K562 (cell line): ENCODE results near the gene HNRNPF. TPM values are rescaled to one million over a fixed set of nuclear protein-coding genes. Genes with fewer than 3 reads are reported as not detected.

Source experiments
- ATF7 ChIP-seq: fragments of 450-650 bp; IDR thresholded peaks from 2 replicates; pipeline ENCODE4 v1.7.1; 2014; ENCODE audit warnings: mild to moderate bottlenecking, moderate library complexity
- CBFA2T3 ChIP-seq: fragments of 450-650 bp; IDR thresholded peaks from 2 replicates; pipeline ENCODE4 v1.6.1; 2017
- CHD2 ChIP-seq: IDR thresholded peaks from 2 replicates; pipeline ENCODE4 v1.6.1; 2011; ENCODE audit warnings: low read depth, low read length
- CREB5 ChIP-seq: fragments of 250-450 bp; sonication (Bioruptor Pico); IDR thresholded peaks from 2 replicates; pipeline ENCODE4 v1.5.0; 2020; ENCODE audit warnings: mild to moderate bottlenecking
- CSDE1 ChIP-seq, 2 experiments: fragments of 450-650 bp; IDR thresholded peaks; 2 replicates each; pipeline ENCODE4 v1.6.1; 2016; ENCODE audit warnings: mild to moderate bottlenecking in 1 of 2
- DEAF1 ChIP-seq: fragments of 450-650 bp; formaldehyde crosslinking; IDR thresholded peaks from 2 replicates; pipeline ENCODE4 v1.4.0; 2020; ENCODE audit warnings: mild to moderate bottlenecking, moderate library complexity
- EGR1 ChIP-seq: fragments of 450-650 bp; conservative IDR thresholded peaks from 2 replicates; pipeline ENCODE4 v1.6.1; 2017; ENCODE audit warnings: mild to moderate bottlenecking
- ERF ChIP-seq: fragments of 450-650 bp; formaldehyde crosslinking; IDR thresholded peaks from 2 replicates; pipeline ENCODE4 v1.4.0; 2020; ENCODE audit warnings: mild to moderate bottlenecking, mixed read lengths
- FOXJ3 ChIP-seq: sonication (generic); formaldehyde crosslinking; IDR thresholded peaks from 2 replicates; pipeline ENCODE4 v1.4.0; 2020; ENCODE audit warnings: mild to moderate bottlenecking, missing genetic modification reagents
- FOXP4 ChIP-seq: sonication (generic); formaldehyde crosslinking; IDR thresholded peaks from 2 replicates; pipeline ENCODE4 v1.8.0; 2022; ENCODE audit warnings: mild to moderate bottlenecking, missing genetic modification reagents, borderline replicate concordance
- JUNB ChIP-seq: fragments of 450-650 bp; formaldehyde crosslinking; conservative IDR thresholded peaks from 2 replicates; pipeline ENCODE4 v1.4.0; 2020; ENCODE audit warnings: mild to moderate bottlenecking
- KLF10 ChIP-seq: fragments of 250-450 bp; sonication (Bioruptor Pico); IDR thresholded peaks from 2 replicates; pipeline ENCODE4 v1.6.1; 2021; ENCODE audit warnings: matching md5 sums
- NFE2L1 ChIP-seq: fragments of 450-650 bp; IDR thresholded peaks from 2 replicates; pipeline ENCODE4 v1.6.1; 2016; ENCODE audit warnings: missing genetic modification characterization, low read depth, mild to moderate bottlenecking, missing compliant biosample characterization, moderate library complexity, borderline replicate concordance
- NFYB ChIP-seq: IDR thresholded peaks from 2 replicates; pipeline ENCODE4 v1.6.1; 2011; ENCODE audit warnings: mild to moderate bottlenecking, moderate library complexity; ENCODE audit not compliant: insufficient read length; ENCODE audit errors: extremely low read depth
- POLR2A ChIP-seq: fragments of 450-650 bp; conservative IDR thresholded peaks from 2 replicates; pipeline ENCODE4 v1.6.1; 2016
- RBM14 ChIP-seq: fragments of 200-400 bp; formaldehyde crosslinking; IDR thresholded peaks from 2 replicates; pipeline ENCODE4 v1.6.1; 2018; ENCODE audit warnings: low read depth, mild to moderate bottlenecking, low read length, moderate library complexity, borderline replicate concordance; ENCODE audit not compliant: insufficient read depth
- XRCC3 ChIP-seq: fragments of 450-650 bp; IDR thresholded peaks from 2 replicates; pipeline ENCODE4 v1.6.1; 2017; ENCODE audit warnings: mild to moderate bottlenecking, moderate library complexity
- ZBTB34 ChIP-seq: fragments of 250-450 bp; sonication (Bioruptor Pico); IDR thresholded peaks from 2 replicates; pipeline ENCODE4 v1.8.0; 2021; ENCODE audit warnings: mild to moderate bottlenecking, moderate library complexity
- ZFP30 ChIP-seq: fragments of 250-450 bp; sonication (Bioruptor Pico); IDR thresholded peaks from 2 replicates; pipeline ENCODE4 v1.8.0; 2022; ENCODE audit warnings: moderate library complexity, mild to moderate bottlenecking, inconsistent platforms, borderline replicate concordance
- ZNF143 ChIP-seq: sonication (generic); formaldehyde crosslinking; IDR thresholded peaks from 2 replicates; pipeline ENCODE4 v1.9.0; 2022; ENCODE audit warnings: mild to moderate bottlenecking, missing genetic modification reagents
- ZNF232 ChIP-seq: sonication (generic); formaldehyde crosslinking; IDR thresholded peaks from 2 replicates; pipeline ENCODE4 v1.8.0; 2022; ENCODE audit warnings: mild to moderate bottlenecking, missing genetic modification reagents
- ZNF431 ChIP-seq: sonication (generic); formaldehyde crosslinking; IDR thresholded peaks from 2 replicates; pipeline ENCODE4 v1.8.0; 2022; ENCODE audit warnings: mild to moderate bottlenecking, missing genetic modification reagents
- ZNF717 ChIP-seq: fragments of 250-450 bp; sonication (Bioruptor Pico); IDR thresholded peaks from 2 replicates; pipeline ENCODE4 v1.5.0; 2021
- polyA plus RNA-seq, 8 experiments: library from polyadenylated mRNA; depleted of rRNA in 4 of 8; stranded (reverse) in 5 of 8; unstranded in 3 of 8; fragments of >200 nt; fragmentation: Nextera tagmentation in 2 of 8; fragmentation: Illumina TruSeq in 1 of 8; extraction: Ambion mirVana in 2 of 8; extraction: Trizol in 1 of 8; gene quantifications; 2 replicates each; pipeline versions ENCODE4 v1.2.1 to v1.2.3, GENCODE V29; 2011 to 2014; ENCODE audit warnings: inconsistent platforms in 1 of 8, missing spikeins in 1 of 8
- total RNA-seq, 7 experiments: library from RNA; depleted of rRNA in 6 of 7; stranded (reverse); fragments of >200 nt in 6 of 7; fragmentation: Illumina TruSeq in 2 of 7; extraction: Trizol in 2 of 7; gene quantifications; 2 replicates each; pipeline versions ENCODE4 v1.2.1 to v1.2.3, GENCODE V29; 2011 to 2021; ENCODE audit warnings: low replicate concordance in 1 of 7

HNRNPF gene
- total and polyA plus RNA-seq, 9 of the 15 experiments (the other 6 are each of a cell fraction or from before 2014, with no cell fraction given), result 192 to 489 (median 416) TPM

DNA sequence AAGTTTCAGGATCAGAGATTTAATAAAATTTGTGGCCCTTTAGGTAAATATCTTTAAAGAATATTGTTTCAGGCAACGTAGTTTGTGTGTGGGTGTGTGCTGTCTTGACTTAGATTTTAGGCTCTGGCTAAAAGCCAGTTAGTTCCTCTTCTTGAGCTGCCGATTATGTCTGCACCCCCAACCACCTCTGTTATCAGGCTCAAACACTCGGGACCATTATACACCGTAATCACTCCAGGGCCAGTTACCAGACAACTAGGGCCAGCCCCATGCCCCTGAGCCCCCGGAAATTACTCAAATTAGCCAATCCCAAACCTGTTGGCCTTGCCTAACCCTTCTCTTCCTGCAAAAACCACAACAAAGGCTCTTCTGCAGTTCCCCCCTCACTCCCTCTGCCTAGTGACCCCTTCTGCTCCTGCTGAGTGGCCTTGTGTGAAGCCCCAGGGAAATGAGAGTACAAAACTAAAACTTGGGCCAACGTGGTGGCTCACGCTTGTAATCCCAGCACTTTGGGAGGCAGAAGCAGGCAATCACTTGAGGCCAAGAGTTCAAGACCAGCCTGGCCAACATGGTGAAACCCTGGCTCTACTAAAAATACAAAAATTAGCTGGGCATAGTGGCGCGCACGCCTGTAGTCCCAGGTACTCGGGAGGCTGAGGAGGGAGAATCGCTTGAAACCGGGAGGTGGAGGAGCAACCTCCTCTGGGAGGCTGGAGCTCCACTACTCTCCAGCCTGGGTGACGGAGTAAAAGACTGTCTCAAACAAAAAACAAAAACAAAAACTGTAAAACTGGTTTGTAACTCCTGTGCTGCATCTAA, 9.2 kb upstream of the HNRNPF start (continued):
- TF ChIP-seq DEAF1 (CRISPR knock-in tag), result peak; percentile 53; the same call in 1 of the 2 replicates
- no peak for TF ChIP-seq XRCC3
- TF ChIP-seq EGR1, result peak; percentile 97
- TF ChIP-seq FOXP4, result 0 out of 2 replicates have a peak, but pooled peaks have one; percentile 30
- TF ChIP-seq ZNF232 (CRISPR knock-in tag), result no peak
- no peak for TF ChIP-seq CSDE1 (IDR thresholded peaks at IDR 0.05)
- TF ChIP-seq ZFP30 (CRISPR knock-in tag), result no peak
- 0 out of 2 replicates have a peak, but pooled peaks have one; percentile 51 for TF ChIP-seq JUNB (CRISPR knock-in tag)
- peak; percentile 95 for TF ChIP-seq ATF7
- no peak for TF ChIP-seq KLF10
- peak; percentile 66 for TF ChIP-seq POLR2A
- TF ChIP-seq CBFA2T3, result peak; percentile 100
- TF ChIP-seq CHD2, result no peak
- TF ChIP-seq FOXJ3 (CRISPR knock-in tag), result no peak; the same call in 1 of the 2 replicates
- TF ChIP-seq CREB5 (CRISPR knock-in tag), result peak; percentile 85; the same call in 1 of the 2 replicates
- peak; percentile 35; the same call in 1 of the 2 replicates for TF ChIP-seq NFE2L1 (tag)
- peak; percentile 92 for TF ChIP-seq ERF (CRISPR knock-in tag)
- TF ChIP-seq NFYB, result no peak
- no peak for TF ChIP-seq ZNF431
- no peak for TF ChIP-seq ZNF143 (CRISPR knock-in tag)
- no peak for TF ChIP-seq RBM14
- TF ChIP-seq ZNF717, result 0 out of 2 replicates have a peak, but pooled peaks have one; percentile 43
- TF ChIP-seq ZBTB34 (CRISPR knock-in tag), result peak; percentile 61
